Measurements from ENCODE around the gene MYLK4. TPM values are rescaled to one million over a fixed set of nuclear protein-coding genes. Genes with fewer than 3 reads are reported as not detected.

Gene MYLK4
- total RNA-seq, 1 experiment from 2014 or later: 0.34 TPM

- in situ Hi-C loops (cut with HindIII; ENCODE audit: low pct_unique_long_range_greater_than_20kb, low sequenced_read_pairs): no loop called here
- no peak for DNase-seq (ENCODE audit: low read depth, low spot score)
Observed at GRCh38 chr6:2782825-2783187, 32.1 kb upstream of the MYLK4 start.

- DNase-seq (ENCODE audit: low read depth, low spot score): no peak
- in situ Hi-C loops (cut with HindIII; ENCODE audit: low pct_unique_long_range_greater_than_20kb, low sequenced_read_pairs): no loop called here
Observed at GRCh38 chr6:2782356-2782708, 31.6 kb upstream of the MYLK4 start.

- in situ Hi-C loops (cut with HindIII; ENCODE audit: low pct_unique_long_range_greater_than_20kb, low sequenced_read_pairs): no loop called here
- no peak for DNase-seq (ENCODE audit: low read depth, low spot score)
Observed at GRCh38 chr6:2781685-2782355, 31.1 kb upstream of the MYLK4 start.

- DNase-seq (ENCODE audit: low read depth, low spot score): no peak
- in situ Hi-C loops (cut with HindIII; ENCODE audit: low pct_unique_long_range_greater_than_20kb, low sequenced_read_pairs): no loop called here
Observed at GRCh38 chr6:2780102-2780737, 29.5 kb upstream of the MYLK4 start.

- peak; percentile 35 for DNase-seq (ENCODE audit: low read depth, low spot score)
- in situ Hi-C loops (cut with HindIII; ENCODE audit: low pct_unique_long_range_greater_than_20kb, low sequenced_read_pairs): no loop called here
Observed at GRCh38 chr6:2777249-2777648, 26.5 kb upstream of the MYLK4 start.

GRCh38 chr6:2775003-2775402 lies 24.3 kb upstream of the MYLK4 start:
- in situ Hi-C loops (cut with HindIII; ENCODE audit: low pct_unique_long_range_greater_than_20kb, low sequenced_read_pairs): no loop called here
- no peak for DNase-seq (ENCODE audit: low read depth, low spot score)

- in situ Hi-C loops (cut with HindIII; ENCODE audit: low pct_unique_long_range_greater_than_20kb, low sequenced_read_pairs): no loop called here
- no peak for DNase-seq (ENCODE audit: low read depth, low spot score)
Observed at GRCh38 chr6:2773449-2773848, 22.7 kb upstream of the MYLK4 start.

GRCh38 chr6:2772840-2773239 lies 22.1 kb upstream of the MYLK4 start:
- in situ Hi-C loops (cut with HindIII; ENCODE audit: low pct_unique_long_range_greater_than_20kb, low sequenced_read_pairs): no loop called here
- no peak for DNase-seq (ENCODE audit: low read depth, low spot score)

GRCh38 chr6:2771079-2771478 lies 20.4 kb upstream of the MYLK4 start:
- no peak for DNase-seq (ENCODE audit: low read depth, low spot score)
- in situ Hi-C loops (cut with HindIII; ENCODE audit: low pct_unique_long_range_greater_than_20kb, low sequenced_read_pairs): no loop called here

GRCh38 chr6:2770171-2770570 lies 19.4 kb upstream of the MYLK4 start:
- DNase-seq (ENCODE audit: low read depth, low spot score): no peak
- in situ Hi-C loops (cut with HindIII; ENCODE audit: low pct_unique_long_range_greater_than_20kb, low sequenced_read_pairs): no loop called here

- in situ Hi-C loops (cut with HindIII; ENCODE audit: low pct_unique_long_range_greater_than_20kb, low sequenced_read_pairs): no loop called here
- no peak for DNase-seq (ENCODE audit: low read depth, low spot score)
Observed at GRCh38 chr6:2768696-2769095, 18.0 kb upstream of the MYLK4 start.

- in situ Hi-C loops (cut with HindIII; ENCODE audit: low pct_unique_long_range_greater_than_20kb, low sequenced_read_pairs): no loop called here
- DNase-seq (ENCODE audit: low read depth, low spot score): no peak
Observed at GRCh38 chr6:2767657-2768524, 17.2 kb upstream of the MYLK4 start.

GRCh38 chr6:2766767-2767656 lies 16.3 kb upstream of the MYLK4 start:
- in situ Hi-C loops (cut with HindIII; ENCODE audit: low pct_unique_long_range_greater_than_20kb, low sequenced_read_pairs): no loop called here
- peak; percentile 50 for DNase-seq (ENCODE audit: low read depth, low spot score)

- in situ Hi-C loops (cut with HindIII; ENCODE audit: low pct_unique_long_range_greater_than_20kb, low sequenced_read_pairs): no loop called here
- peak; percentile 40 for DNase-seq (ENCODE audit: low read depth, low spot score)
Observed at GRCh38 chr6:2765896-2766766, 15.4 kb upstream of the MYLK4 start.

- peak; percentile 100 for DNase-seq (ENCODE audit: low read depth, low spot score)
- in situ Hi-C loops (cut with HindIII; ENCODE audit: low pct_unique_long_range_greater_than_20kb, low sequenced_read_pairs): no loop called here
Observed at GRCh38 chr6:2765166-2765895, 14.6 kb upstream of the MYLK4 start, which contains the start of gene WRNIP1. WRNIP1 (plus strand) TSS chr6:2765393; CDS start chr6:2765623, 230 bp downstream.

- DNase-seq (ENCODE audit: low read depth, low spot score): peak; percentile 75
- in situ Hi-C loops (cut with HindIII; ENCODE audit: low pct_unique_long_range_greater_than_20kb, low sequenced_read_pairs): no loop called here
Observed at GRCh38 chr6:2764610-2765165, 14.0 kb upstream of the MYLK4 start.
